ENCODE measurements around the gene ADM. TPM values are rescaled to one million over a fixed set of nuclear protein-coding genes. Genes with fewer than 3 reads are reported as not detected.

The ADM gene
- total and polyA plus RNA-seq, 2 donors (not counting 3 experiments of a cell fraction or from before 2014, with no cell fraction given), result 45.3 to 55.5 TPM

- Histone ChIP-seq H4K20me1 (replicated peaks; ENCODE audit: control insufficient read depth, extremely low read depth, insufficient read depth, low read length) (no peaks in the 10 kb centered on the region), H3K79me2 (ENCODE audit: control insufficient read depth, insufficient read depth, low read length) (no peaks in the 10 kb centered on the region), H3K27ac (ENCODE audit: insufficient read depth, low read depth, low read length) (no peak overlapping the region), H3K4me3 (replicated peaks in 1 of 3; ENCODE audit: insufficient read depth in 1 of 3, low read depth in 1 of 3, low read length in 3 of 3) (no peak overlapping the region), H3K4me1 (ENCODE audit: control insufficient read depth, extremely low read depth, insufficient read depth, low read length) (peaks cover 25% of the 10 kb centered on the region), H3K4me2 (ENCODE audit: insufficient read depth, low read length) (no peak overlapping the region), H3K9me3 (replicated peaks; ENCODE audit: control insufficient read depth, insufficient read depth, low read length) (no peaks in the 10 kb centered on the region), H2AFZ (ENCODE audit: low read depth, low read length) (no peak overlapping the region), H3K9me1 (replicated peaks; ENCODE audit: control insufficient read depth, extremely low read depth, insufficient read depth, low read length) (no peaks in the 10 kb centered on the region), H3K9ac (replicated peaks; ENCODE audit: extremely low read depth, insufficient read depth, low read length) (no peak overlapping the region), H3K27me3 (ENCODE audit: control insufficient read depth in 2 of 2, insufficient read depth in 2 of 2, low read length in 2 of 2) (no peaks in the 10 kb centered on the region), H3K36me3 (ENCODE audit: control insufficient read depth in 2 of 2, extremely low read depth in 1 of 2, insufficient read depth in 2 of 2, low read length in 2 of 2) (no peaks in the 10 kb centered on the region)
- dilution Hi-C loops (cut with MboI; ENCODE audit: extremely low pct_ligation_motif_present, low sequenced_read_pairs), result no loop called here
- FAIRE-seq (no peak), DNase-seq (ENCODE audit: low read depth, low spot score) (no peak)
- BruUV-seq (replicated peaks), result no TSS peak
- TF ChIP-seq POLR2A (IDR thresholded peaks at IDR 0.05; ENCODE audit: low read depth, low read length) (no peak), GATA2 (IDR thresholded peaks at IDR 0.05; ENCODE audit: insufficient read depth, insufficient read length, low read depth, low read length) (no peak), MYC (IDR thresholded peaks at IDR 0.05; ENCODE audit: low read depth, low read length) (no peak), JUN (IDR thresholded peaks at IDR 0.05; ENCODE audit: borderline replicate concordance, insufficient read depth, insufficient read length, low read depth) (no peak), FOS (IDR thresholded peaks at IDR 0.05; ENCODE audit: borderline replicate concordance, insufficient read depth, low read length) (no peak), EZH2 (IDR thresholded peaks at IDR 0.05; ENCODE audit: borderline replicate concordance, low read depth, low read length, severe bottlenecking) (no peak), POLR2AphosphoS5 (IDR thresholded peaks at IDR 0.05; ENCODE audit: insufficient read depth, low read depth, low read length) (no peak), CTCF (IDR thresholded peaks at IDR 0.05; ENCODE audit: extremely low read depth in 1 of 2, insufficient read depth in 1 of 2, low read depth in 1 of 2, low read length in 2 of 2) (no peak)
- TF ChIP-seq, protein P1, sequence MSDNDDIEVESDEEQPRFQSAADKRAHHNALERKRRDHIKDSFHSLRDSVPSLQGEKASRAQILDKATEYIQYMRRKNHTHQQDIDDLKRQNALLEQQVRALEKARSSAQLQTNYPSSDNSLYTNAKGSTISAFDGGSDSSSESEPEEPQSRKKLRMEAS (IDR thresholded peaks at IDR 0.05; ENCODE audit: insufficient read depth, insufficient read length), result no peak
- POLR2A ChIA-PET, result interaction anchor here (1.6 kb wide), 1 partner anchor 15 kb away, joined by 7 read pairs; the partner anchor contains the start of gene ADM
- intact Hi-C loops (cut with micrococcal nuclease), result loop anchor here (5.0 to 10.0 kb wide), 3 partner anchors 337 to 1305 kb away; no protein-coding TSS in a partner anchor
- CTCF ChIA-PET, result interaction anchor here (1.0 kb wide), 1 partner anchor 16 kb away, joined by 3 read pairs; no protein-coding TSS in a partner anchor
These were observed 15.1 kb downstream of the ADM start for GRCh38 chr11:10319702-10320558.

Data from endothelial cell of umbilical vein (primary cell).